Medulla oblongata (tissue), 1 donor: ENCODE data around the gene TBC1D24.

Experiments used
- DNase-seq: peaks from one replicate; pipeline ENCODE4 v3.0.0-alpha.2; 2015; ENCODE audit errors: extremely low spot score

The TBC1D24 gene

GRCh38 chr16:2482708-2483534 lies 8.0 kb downstream of the TBC1D24 start:
- DNase-seq, result peak; percentile 69

- DNase-seq, result no peak
These were observed 9.3 kb downstream of the TBC1D24 start for GRCh38 chr16:2483939-2484897.

- no peak for DNase-seq
These were observed 10.1 kb downstream of the TBC1D24 start for GRCh38 chr16:2484898-2485508.

GRCh38 chr16:2485811-2486507 lies 11.0 kb downstream of the TBC1D24 start:
- DNase-seq, result no peak

GRCh38 chr16:2486645-2487516 lies 12.0 kb downstream of the TBC1D24 start:
- DNase-seq, result peak; percentile 67

GRCh38 chr16:2487517-2487842 lies 12.6 kb downstream of the TBC1D24 start:
- DNase-seq, result no peak

- DNase-seq, result no peak
These were observed 13.1 kb downstream of the TBC1D24 start for GRCh38 chr16:2487903-2488531.

GRCh38 chr16:2489581-2489980 lies 14.7 kb downstream of the TBC1D24 start:
- no peak for DNase-seq

GRCh38 chr16:2490190-2491105 lies 15.5 kb downstream of the TBC1D24 start:
- no peak for DNase-seq

- no peak for DNase-seq
These were observed 17.4 kb downstream of the TBC1D24 start for GRCh38 chr16:2492292-2492691.

- no peak for DNase-seq
These were observed 18.7 kb downstream of the TBC1D24 start for GRCh38 chr16:2493605-2494004.

- DNase-seq, result no peak
These were observed 19.7 kb downstream of the TBC1D24 start for GRCh38 chr16:2494616-2495015.

GRCh38 chr16:2495041-2495440 lies 20.1 kb downstream of the TBC1D24 start:
- DNase-seq, result no peak

- no peak for DNase-seq
These were observed 21.5 kb downstream of the TBC1D24 start for GRCh38 chr16:2496223-2497115.

- no peak for DNase-seq
These were observed 22.2 kb downstream of the TBC1D24 start for GRCh38 chr16:2497116-2497630.

GRCh38 chr16:2497695-2498484 lies 23.0 kb downstream of the TBC1D24 start:
- no peak for DNase-seq
